Measurements from ENCODE around the gene PIWIL1. TPM values are rescaled to one million over a fixed set of nuclear protein-coding genes. Genes with fewer than 3 reads are reported as not detected.

The PIWIL1 gene
- total and polyA plus RNA-seq, 2 experiments from 2014 or later, result not detected

GRCh38 chr12:130307859-130308258 is 29.8 kb upstream of the PIWIL1 start:
- no peaks in the 10 kb centered on the region for H3K27me3 ChIP-seq (ENCODE audit: insufficient read depth)

More at GRCh38 chr12:130307859-130308258, 29.8 kb upstream of the PIWIL1 start:
- no peaks in the 10 kb centered on the region for H3K79me2 ChIP-seq (replicated peaks; ENCODE audit: insufficient read depth)
- H4K20me1 ChIP-seq (replicated peaks; ENCODE audit: insufficient read depth), result no peaks in the 10 kb centered on the region
- no peaks in the 10 kb centered on the region for H3F3A ChIP-seq (replicated peaks; ENCODE audit: low read depth)
- Mint-ChIP-seq H3K27me3 (ENCODE audit: insufficient read depth, low read depth, poor library complexity) (peaks cover 5% of the 10 kb centered on the region), H3K4me1 (no peaks in the 10 kb centered on the region), H3K27ac (no peak overlapping the region), H3K9me3 (peaks cover 67% of the 10 kb centered on the region), H3K36me3 (ENCODE audit: low read depth) (peaks cover 30% of the 10 kb centered on the region), H3K4me3 (no peak overlapping the region)
- H3K4me3 ChIP-seq, result no peak overlapping the region
- H3K4me1 ChIP-seq (ENCODE audit: insufficient read depth), result no peaks in the 10 kb centered on the region
- no peak for DNase-seq (ENCODE audit: low spot score)
- no peak overlapping the region for H3K27ac ChIP-seq (ENCODE audit: low read depth)
- no peak overlapping the region for H2AFZ ChIP-seq
- TF ChIP-seq JUNB (IDR thresholded peaks at IDR 0.05; ENCODE audit: unreplicated experiment), result no peak
- TF ChIP-seq CTCF (conservative IDR thresholded peaks at IDR 0.05; ENCODE audit: low read depth in 2 of 2), result no peak
- TF ChIP-seq EZH2phosphoT487 (IDR thresholded peaks at IDR 0.05; ENCODE audit: unreplicated experiment), result no peak
- TF ChIP-seq ZNF462 (CRISPR knock-in tag; IDR thresholded peaks at IDR 0.05), result no peak
- no peak for TF ChIP-seq REST (IDR thresholded peaks at IDR 0.05; ENCODE audit: unreplicated experiment)
- no peak for TF ChIP-seq CREB1 (CRISPR knock-in tag; IDR thresholded peaks at IDR 0.05; ENCODE audit: low read depth)
- no peak for TF ChIP-seq ETS1 (IDR thresholded peaks at IDR 0.05)
- TF ChIP-seq POLR2AphosphoS5 (IDR thresholded peaks at IDR 0.05; ENCODE audit: low read depth), result no peak
- TF ChIP-seq EZH2 (IDR thresholded peaks at IDR 0.05; ENCODE audit: low read depth, unreplicated experiment), result no peak
- no peak for TF ChIP-seq ZNF114 (CRISPR knock-in tag; IDR thresholded peaks at IDR 0.05)
- no peak for TF ChIP-seq STAT1 (IDR thresholded peaks at IDR 0.05; ENCODE audit: unreplicated experiment)
- TF ChIP-seq ZNF331 (CRISPR knock-in tag; IDR thresholded peaks at IDR 0.05; ENCODE audit: low read depth), result no peak
- H3K9me2 ChIP-seq (ENCODE audit: insufficient read depth), result no peaks in the 10 kb centered on the region
- H3K36me3 ChIP-seq (ENCODE audit: insufficient read depth), result no peaks in the 10 kb centered on the region
- H3K4me2 ChIP-seq, result no peak overlapping the region
- ATAC-seq, result no peak
